C4-2B (cell line): ENCODE measurements around the gene TOX2.

Experiments
- H3K27ac ChIP-seq: fragments of 450-650 bp; 2 replicates; pipeline ENCODE4 v1.5.1; 2017
- ZFX ChIP-seq: fragments of 450-650 bp; IDR thresholded peaks from 2 replicates; pipeline ENCODE4 v1.6.1; 2017
- TF ChIP-seq, protein P1 (sequence below): fragments of 450-650 bp; conservative IDR thresholded peaks from 2 replicates; pipeline ENCODE4 v1.5.1; 2017; ENCODE audit warnings: mild to moderate bottlenecking

Gene TOX2

DNA sequence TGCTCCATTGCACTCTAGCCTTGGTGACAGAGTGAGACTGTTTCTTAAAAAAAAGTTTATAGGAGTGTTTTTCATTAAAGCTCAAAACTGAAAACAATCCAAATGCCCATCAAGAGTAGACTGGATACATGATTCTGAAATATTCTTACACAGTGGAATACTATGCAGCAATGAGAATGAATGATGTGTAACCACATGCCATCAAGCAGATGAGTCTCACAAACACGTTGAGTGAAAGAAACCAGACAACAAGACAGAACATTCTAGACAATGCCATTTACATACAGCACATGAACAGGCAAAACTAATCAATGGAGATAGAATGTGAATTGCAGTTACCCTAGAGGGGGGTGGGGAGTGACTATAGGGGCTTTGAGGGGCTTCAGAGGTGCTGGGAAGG lies 72.4 kb downstream of the TOX2 start:
- no peak overlapping the region for H3K27ac ChIP-seq
- TF ChIP-seq, protein P1, sequence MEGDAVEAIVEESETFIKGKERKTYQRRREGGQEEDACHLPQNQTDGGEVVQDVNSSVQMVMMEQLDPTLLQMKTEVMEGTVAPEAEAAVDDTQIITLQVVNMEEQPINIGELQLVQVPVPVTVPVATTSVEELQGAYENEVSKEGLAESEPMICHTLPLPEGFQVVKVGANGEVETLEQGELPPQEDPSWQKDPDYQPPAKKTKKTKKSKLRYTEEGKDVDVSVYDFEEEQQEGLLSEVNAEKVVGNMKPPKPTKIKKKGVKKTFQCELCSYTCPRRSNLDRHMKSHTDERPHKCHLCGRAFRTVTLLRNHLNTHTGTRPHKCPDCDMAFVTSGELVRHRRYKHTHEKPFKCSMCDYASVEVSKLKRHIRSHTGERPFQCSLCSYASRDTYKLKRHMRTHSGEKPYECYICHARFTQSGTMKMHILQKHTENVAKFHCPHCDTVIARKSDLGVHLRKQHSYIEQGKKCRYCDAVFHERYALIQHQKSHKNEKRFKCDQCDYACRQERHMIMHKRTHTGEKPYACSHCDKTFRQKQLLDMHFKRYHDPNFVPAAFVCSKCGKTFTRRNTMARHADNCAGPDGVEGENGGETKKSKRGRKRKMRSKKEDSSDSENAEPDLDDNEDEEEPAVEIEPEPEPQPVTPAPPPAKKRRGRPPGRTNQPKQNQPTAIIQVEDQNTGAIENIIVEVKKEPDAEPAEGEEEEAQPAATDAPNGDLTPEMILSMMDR, result no peak
- no peak for TF ChIP-seq ZFX

GRCh38 chr20:43987531-43987930 lies 72.9 kb downstream of the TOX2 start:
- no peak for TF ChIP-seq ZFX
- TF ChIP-seq, protein P1, result no peak
- no peak overlapping the region for H3K27ac ChIP-seq

- no peak overlapping the region for H3K27ac ChIP-seq
- TF ChIP-seq ZFX, result no peak
- TF ChIP-seq, protein P1, result no peak
Measured at GRCh38 chr20:43988451-43988850, 73.8 kb downstream of the TOX2 start.

- TF ChIP-seq, protein P1, result no peak
- TF ChIP-seq ZFX, result no peak
- H3K27ac ChIP-seq, result no peak overlapping the region
Measured at GRCh38 chr20:43988867-43989266, 74.2 kb downstream of the TOX2 start.

- H3K27ac ChIP-seq, result no peak overlapping the region
Measured at GRCh38 chr20:43991261-43991660, 76.6 kb downstream of the TOX2 start.

DNA sequence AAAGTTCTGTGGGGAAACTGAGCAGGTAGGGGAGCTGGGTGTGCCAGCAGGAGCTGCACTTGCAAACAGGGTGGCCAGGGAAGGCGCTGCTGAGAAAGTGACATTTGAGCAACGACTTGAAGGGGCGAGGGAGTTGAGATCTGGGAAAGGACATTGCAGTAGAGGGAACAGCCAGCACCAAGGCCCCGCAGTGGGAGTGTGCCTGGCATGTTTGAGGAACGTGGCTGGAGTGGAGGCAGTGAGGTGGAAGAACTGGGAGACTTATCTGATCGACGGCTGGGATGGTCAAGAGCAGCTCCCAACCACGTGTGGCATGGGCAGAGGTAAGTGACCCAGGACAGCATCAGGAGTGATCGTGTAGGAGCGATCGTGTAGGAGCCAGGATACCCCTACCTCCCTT lies 77.3 kb downstream of the TOX2 start:
- TF ChIP-seq ZFX, result no peak
- TF ChIP-seq, protein P1, result no peak
- H3K27ac ChIP-seq, result no peak overlapping the region

More at GRCh38 chr20:43991261-43991660, 76.6 kb downstream of the TOX2 start:
- TF ChIP-seq, protein P1, result no peak
- TF ChIP-seq ZFX, result no peak

DNA sequence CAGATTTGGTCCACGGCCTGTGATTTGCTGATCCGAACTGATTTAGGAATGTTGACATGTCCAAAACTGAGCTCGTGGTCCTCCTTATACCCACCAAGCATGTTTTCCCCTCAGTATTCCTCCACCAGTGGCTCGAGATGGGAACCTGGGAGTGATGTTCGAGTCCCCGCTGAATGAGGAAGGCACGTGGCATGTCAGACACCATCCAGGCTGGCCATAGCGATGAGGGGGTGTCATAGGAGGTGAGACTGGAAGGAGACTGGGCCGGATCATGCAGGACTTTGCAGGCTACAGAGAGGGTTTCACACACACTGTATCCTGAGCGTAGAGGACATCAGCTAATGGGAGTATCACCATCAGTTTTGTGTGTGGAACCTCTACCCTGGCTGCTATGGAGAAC lies 78.2 kb downstream of the TOX2 start:
- no peak overlapping the region for H3K27ac ChIP-seq
- TF ChIP-seq ZFX, result no peak
- TF ChIP-seq, protein P1, result no peak
